Measurements from ENCODE around the gene WDR62. TPM values are rescaled to one million over a fixed set of nuclear protein-coding genes. Genes with fewer than 3 reads are reported as not detected.

Gene WDR62
- total RNA-seq, 2 donors from 2014 or later = 23.5 to 34.4 TPM

DNA sequence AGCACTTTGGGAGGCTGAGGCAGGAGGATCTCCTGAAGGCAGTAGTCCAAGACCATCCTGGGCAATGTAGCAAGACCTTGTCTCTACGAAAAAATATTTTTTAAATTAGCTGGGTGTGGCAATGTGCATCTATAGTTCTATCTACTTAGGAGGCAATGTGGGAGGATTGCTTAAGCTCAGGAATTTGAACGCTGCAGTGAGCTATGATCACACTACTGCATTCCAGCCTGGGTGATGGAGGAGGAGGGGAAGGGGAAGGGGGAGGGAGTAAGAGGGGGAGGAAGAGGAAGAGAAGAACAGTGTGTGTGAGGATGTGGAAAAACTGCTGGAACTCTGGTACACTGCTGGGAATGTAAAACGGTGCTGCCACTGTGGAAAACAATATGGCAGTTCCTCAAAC is 12.9 kb upstream of the WDR62 start:
- WGBS, 2 experiments (ENCODE audit: insufficient coverage in 1 of 2, insufficient read length in 1 of 2) = 41 to 55% methylated on average over 2 to 3 of the region's 3 CpGs

DNA sequence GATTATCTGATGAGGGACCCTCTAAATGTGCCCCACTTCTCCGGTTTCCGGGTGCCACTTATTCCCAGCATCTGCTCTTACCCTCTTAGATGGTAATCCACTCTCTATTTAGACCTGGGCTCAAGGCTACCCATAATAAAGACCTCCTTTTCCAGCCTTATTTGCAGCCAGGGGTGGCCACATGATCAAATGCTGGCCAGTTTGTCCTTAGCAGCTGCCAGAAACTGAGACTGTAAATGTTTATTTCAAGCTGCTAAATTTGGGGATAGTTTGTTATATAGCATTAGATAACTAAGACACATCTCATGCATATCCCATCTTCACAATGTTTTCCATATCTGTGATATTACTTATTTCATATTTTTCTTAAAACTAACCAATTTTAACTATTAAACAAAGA is 10.7 kb upstream of the WDR62 start:
- H3K27ac Mint-ChIP-seq = no peak overlapping the region
- H3K4me3 Mint-ChIP-seq = no peak overlapping the region
- WGBS, 2 experiments (ENCODE audit: insufficient coverage in 1 of 2, insufficient read length in 1 of 2) = 100% methylated on average over 2 of the region's 2 CpGs; no CpG with 5 or more reads in 1 of the 2 experiments
- no peak for DNase-seq
- no peak overlapping the region for H3K4me3 ChIP-seq (ENCODE audit: low read length)
- no peak overlapping the region for H3K9ac ChIP-seq (ENCODE audit: extremely low read depth, low read length, poor library complexity, severe bottlenecking)
- H3K27ac ChIP-seq (ENCODE audit: low read depth, low read length) = no peak overlapping the region
- H3K4me1 ChIP-seq (ENCODE audit: control insufficient read depth, insufficient read depth, low read length) = no peaks in the 10 kb centered on the region
- H3K27me3 ChIP-seq (ENCODE audit: control insufficient read depth, insufficient read depth, low read length, poor library complexity, severe bottlenecking) = no peaks in the 10 kb centered on the region
- no peaks in the 10 kb centered on the region for H3K4me1 Mint-ChIP-seq
- no peaks in the 10 kb centered on the region for H3K9me3 ChIP-seq (ENCODE audit: control insufficient read depth, low read length)
- peaks cover 20% of the 10 kb centered on the region for H3K36me3 Mint-ChIP-seq (ENCODE audit: low read depth)
- no peaks in the 10 kb centered on the region for H3K36me3 ChIP-seq (ENCODE audit: control insufficient read depth, insufficient read depth, low read length)
- TF ChIP-seq, protein P1, sequence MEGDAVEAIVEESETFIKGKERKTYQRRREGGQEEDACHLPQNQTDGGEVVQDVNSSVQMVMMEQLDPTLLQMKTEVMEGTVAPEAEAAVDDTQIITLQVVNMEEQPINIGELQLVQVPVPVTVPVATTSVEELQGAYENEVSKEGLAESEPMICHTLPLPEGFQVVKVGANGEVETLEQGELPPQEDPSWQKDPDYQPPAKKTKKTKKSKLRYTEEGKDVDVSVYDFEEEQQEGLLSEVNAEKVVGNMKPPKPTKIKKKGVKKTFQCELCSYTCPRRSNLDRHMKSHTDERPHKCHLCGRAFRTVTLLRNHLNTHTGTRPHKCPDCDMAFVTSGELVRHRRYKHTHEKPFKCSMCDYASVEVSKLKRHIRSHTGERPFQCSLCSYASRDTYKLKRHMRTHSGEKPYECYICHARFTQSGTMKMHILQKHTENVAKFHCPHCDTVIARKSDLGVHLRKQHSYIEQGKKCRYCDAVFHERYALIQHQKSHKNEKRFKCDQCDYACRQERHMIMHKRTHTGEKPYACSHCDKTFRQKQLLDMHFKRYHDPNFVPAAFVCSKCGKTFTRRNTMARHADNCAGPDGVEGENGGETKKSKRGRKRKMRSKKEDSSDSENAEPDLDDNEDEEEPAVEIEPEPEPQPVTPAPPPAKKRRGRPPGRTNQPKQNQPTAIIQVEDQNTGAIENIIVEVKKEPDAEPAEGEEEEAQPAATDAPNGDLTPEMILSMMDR (conservative IDR thresholded peaks at IDR 0.05) = no peak
- H3K27me3 Mint-ChIP-seq (ENCODE audit: insufficient read depth) = no peaks in the 10 kb centered on the region
- no peaks in the 10 kb centered on the region for H3K9me3 Mint-ChIP-seq

More for the DNA sequence above, 12.9 kb upstream of the WDR62 start:
- TF ChIP-seq, protein P1 (conservative IDR thresholded peaks at IDR 0.05) = no peak
- no peaks in the 10 kb centered on the region for H3K4me1 ChIP-seq (ENCODE audit: control insufficient read depth, insufficient read depth, low read length)
- Mint-ChIP-seq H3K36me3 (ENCODE audit: low read depth) (peaks cover 20% of the 10 kb centered on the region), H3K4me3 (no peak overlapping the region), H3K27me3 (ENCODE audit: insufficient read depth) (no peaks in the 10 kb centered on the region), H3K27ac (peak overlapping the region; percentile 24), H3K4me1 (no peaks in the 10 kb centered on the region), H3K9me3 (no peaks in the 10 kb centered on the region)
- no peaks in the 10 kb centered on the region for H3K9me3 ChIP-seq (ENCODE audit: control insufficient read depth, low read length)
- H3K36me3 ChIP-seq (ENCODE audit: control insufficient read depth, insufficient read depth, low read length) = no peaks in the 10 kb centered on the region
- no peak overlapping the region for H3K9ac ChIP-seq (ENCODE audit: extremely low read depth, low read length, poor library complexity, severe bottlenecking)
- no peaks in the 10 kb centered on the region for H3K27me3 ChIP-seq (ENCODE audit: control insufficient read depth, insufficient read depth, low read length, poor library complexity, severe bottlenecking)
- DNase-seq = no peak
- H3K4me3 ChIP-seq (ENCODE audit: low read length) = no peak overlapping the region
- H3K27ac ChIP-seq (ENCODE audit: low read depth, low read length) = no peak overlapping the region

DNA sequence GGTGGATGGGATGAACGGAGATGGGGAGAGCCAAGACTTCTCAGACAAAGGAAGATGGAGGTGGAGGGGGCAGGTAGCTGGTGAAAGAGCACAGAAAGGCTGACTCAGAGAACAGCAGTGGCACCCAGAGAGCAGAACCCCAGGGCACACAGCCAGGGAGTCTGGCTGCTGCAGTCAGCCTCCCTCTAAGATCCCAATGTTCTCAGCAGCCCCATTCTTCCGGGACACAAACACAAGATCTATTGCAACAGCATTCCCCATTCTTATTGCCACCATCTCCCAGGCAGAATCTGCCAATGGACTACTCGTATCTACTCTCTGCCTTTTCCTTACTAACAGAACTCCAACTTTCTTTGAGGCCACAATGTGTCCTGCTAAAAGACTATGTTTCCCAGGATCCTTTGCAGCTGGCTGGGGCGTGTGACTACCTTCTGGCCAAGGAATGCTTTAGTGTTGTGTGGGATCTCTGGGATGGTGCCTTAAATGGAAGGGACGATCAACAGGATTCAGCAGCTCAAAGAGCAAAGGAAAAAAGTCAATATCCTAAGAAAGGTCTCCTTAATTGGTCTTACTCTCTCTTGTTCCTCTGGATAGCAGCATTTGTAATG is 8.2 kb upstream of the WDR62 start:
- TF ChIP-seq, protein P1 (conservative IDR thresholded peaks at IDR 0.05) = no peak
- Histone ChIP-seq H3K9ac (ENCODE audit: extremely low read depth, low read length, poor library complexity, severe bottlenecking) (no peak overlapping the region), H3K27ac (ENCODE audit: low read depth, low read length) (no peak overlapping the region), H3K4me1 (ENCODE audit: control insufficient read depth, insufficient read depth, low read length) (no peaks in the 10 kb centered on the region), H3K4me3 (ENCODE audit: low read length) (no peak overlapping the region), H3K27me3 (ENCODE audit: control insufficient read depth, insufficient read depth, low read length, poor library complexity, severe bottlenecking) (no peaks in the 10 kb centered on the region), H3K36me3 (ENCODE audit: control insufficient read depth, insufficient read depth, low read length) (no peaks in the 10 kb centered on the region), H3K9me3 (ENCODE audit: control insufficient read depth, low read length) (no peaks in the 10 kb centered on the region)
- Mint-ChIP-seq H3K4me3 (no peak overlapping the region), H3K4me1 (peaks cover 6% of the 10 kb centered on the region), H3K36me3 (ENCODE audit: low read depth) (peaks cover 17% of the 10 kb centered on the region), H3K9me3 (no peaks in the 10 kb centered on the region), H3K27ac (no peak overlapping the region), H3K27me3 (ENCODE audit: insufficient read depth) (no peaks in the 10 kb centered on the region)
- WGBS, 2 experiments (ENCODE audit: insufficient coverage in 1 of 2, insufficient read length in 1 of 2) = 94 to 95% methylated on average over 3 to 5 of the region's 5 CpGs
- DNase-seq = no peak
